DND-41 (cell line): Measurements from ENCODE around the gene TOR1A.
"Not testable (repeated sequence)": the region's sequence is repeated elsewhere in the genome, so short reads cannot be mapped to it uniquely, and the experiment has no call there.

Experiments
- ATAC-seq: fragments of 200-7000 bp; cut with Tn5 transposase; 3 replicates; pipeline ENCODE4 v1.9.1; 2021; ENCODE audit warnings: low read depth; ENCODE audit not compliant: insufficient read depth
- DNase-seq: peaks from one replicate; pipeline ENCODE4 v3.0.0-alpha.2; 2020
- H2AFZ ChIP-seq: 2 replicates; pipeline ENCODE4 v1.6.0; 2012; ENCODE audit warnings: low read depth, low read length
- H3K27ac ChIP-seq: 2 replicates; pipeline ENCODE4 v1.5.1; 2012; ENCODE audit warnings: low read length, inconsistent platforms
- H3K27me3 ChIP-seq: fragments of 200-600 bp; sonication (generic); 2 replicates; pipeline ENCODE4 v1.6.0; 2012; ENCODE audit warnings: low read length, mild to moderate bottlenecking, inconsistent platforms; ENCODE audit not compliant: insufficient read depth, poor library complexity
- H3K36me3 ChIP-seq: 2 replicates; pipeline ENCODE4 v1.5.1; 2012; ENCODE audit warnings: low read length, inconsistent platforms; ENCODE audit not compliant: insufficient read depth
- H3K4me1 ChIP-seq: 2 replicates; pipeline ENCODE4 v1.5.1; 2012; ENCODE audit warnings: mild to moderate bottlenecking, low read length; ENCODE audit not compliant: insufficient read depth
- H3K4me2 ChIP-seq: 2 replicates; pipeline ENCODE4 v1.6.0; 2012; ENCODE audit warnings: mild to moderate bottlenecking, moderate library complexity, low read length, inconsistent platforms; ENCODE audit not compliant: insufficient read depth
- H3K4me3 ChIP-seq, 2 experiments: fragments of 200-600 bp in 1 of 2; shearing (Covaris generic) in 1 of 2; 2 replicates each; pipeline ENCODE4 v1.5.1; 2012 to 2016; ENCODE audit warnings: inconsistent platforms in 2 of 2, low read length in 2 of 2, mild to moderate bottlenecking in 2 of 2, low read depth in 1 of 2, moderate library complexity in 1 of 2
- H3K79me2 ChIP-seq: 2 replicates; pipeline ENCODE4 v1.6.0; 2012; ENCODE audit warnings: low read length, inconsistent platforms; ENCODE audit not compliant: insufficient read depth
- H3K9ac ChIP-seq: 2 replicates; pipeline ENCODE4 v1.6.0; 2012; ENCODE audit warnings: low read depth, mild to moderate bottlenecking, inconsistent platforms, low read length, moderate library complexity
- H3K9me3 ChIP-seq: 2 replicates; pipeline ENCODE4 v1.5.1; 2012; ENCODE audit warnings: low read length, moderate library complexity, mild to moderate bottlenecking, inconsistent platforms; ENCODE audit not compliant: insufficient read depth, severe bottlenecking
- H4K20me1 ChIP-seq: 2 replicates; pipeline ENCODE4 v1.6.0; 2012; ENCODE audit warnings: low read length; ENCODE audit not compliant: insufficient read depth
- CTCF ChIP-seq: IDR thresholded peaks from 2 replicates; pipeline ENCODE4 v1.5.1; 2012; ENCODE audit warnings: borderline replicate concordance, low read length, moderate library complexity, mild to moderate bottlenecking; ENCODE audit not compliant: poor library complexity, severe bottlenecking; ENCODE audit errors: extremely low read depth
- EZH2 ChIP-seq: IDR thresholded peaks from 3 replicates; pipeline ENCODE4 v1.6.1; 2012; ENCODE audit warnings: borderline replicate concordance, low read depth, mild to moderate bottlenecking, moderate library complexity, low read length, inconsistent platforms; ENCODE audit not compliant: severe bottlenecking

TOR1A gene

GRCh38 chr9:129776566-129776937 lies 47.4 kb downstream of the TOR1A start:
- Histone ChIP-seq H3K36me3 (no peaks in the 10 kb centered on the region), H3K4me2 (no peak overlapping the region), H3K27ac (no peak overlapping the region), H3K4me3 (no peak overlapping the region), H4K20me1 (no peaks in the 10 kb centered on the region; the same call in 1 of the 2 replicates), H3K4me1 (peaks cover 9% of the 10 kb centered on the region), H3K79me2 (no peaks in the 10 kb centered on the region), H2AFZ (no peak overlapping the region), H3K27me3 (peaks cover 7% of the 10 kb centered on the region), H3K9ac (no peak overlapping the region), H3K9me3 (no peaks in the 10 kb centered on the region)
- TF ChIP-seq EZH2: no peak
- no peak for TF ChIP-seq CTCF
- DNase-seq (no peak), ATAC-seq (no peak)

GRCh38 chr9:129776096-129776495 lies 47.8 kb downstream of the TOR1A start:
- not testable (repeated sequence) for H3K27me3 ChIP-seq, H3K36me3 ChIP-seq, H3K4me3 ChIP-seq, H3K4me2 ChIP-seq, H3K9me3 ChIP-seq, ATAC-seq, H3K27ac ChIP-seq, H2AFZ ChIP-seq, H4K20me1 ChIP-seq, H3K9ac ChIP-seq, H3K4me1 ChIP-seq, DNase-seq, H3K79me2 ChIP-seq

- Histone ChIP-seq H3K27me3 (peaks cover 7% of the 10 kb centered on the region), H3K36me3 (no peaks in the 10 kb centered on the region), H3K79me2 (no peaks in the 10 kb centered on the region), H3K27ac (no peak overlapping the region), H3K4me2 (no peak overlapping the region), H3K4me1 (peaks cover 9% of the 10 kb centered on the region), H3K4me3 (no peak overlapping the region), H3K9ac (no peak overlapping the region), H4K20me1 (no peaks in the 10 kb centered on the region; the same call in 1 of the 2 replicates), H2AFZ (no peak overlapping the region), H3K9me3 (no peaks in the 10 kb centered on the region)
- no peak for TF ChIP-seq CTCF
- no peak for TF ChIP-seq EZH2
- no peak for DNase-seq
- no peak for ATAC-seq
These were observed 48.5 kb downstream of the TOR1A start for GRCh38 chr9:129775448-129775798.

- H3K9ac ChIP-seq: no peak overlapping the region
- DNase-seq (no peak), ATAC-seq (no peak)
- no peaks in the 10 kb centered on the region for H3K36me3 ChIP-seq
- no peaks in the 10 kb centered on the region; the same call in 1 of the 2 replicates for H4K20me1 ChIP-seq
- no peak overlapping the region for H3K27ac ChIP-seq
- H3K9me3 ChIP-seq: no peaks in the 10 kb centered on the region
- H3K79me2 ChIP-seq: no peaks in the 10 kb centered on the region
- no peak for TF ChIP-seq EZH2
- no peak for TF ChIP-seq CTCF
- no peak overlapping the region for H3K4me3 ChIP-seq
- no peak overlapping the region for H2AFZ ChIP-seq
- peaks cover 9% of the 10 kb centered on the region for H3K4me1 ChIP-seq
- H3K27me3 ChIP-seq: peaks cover 4% of the 10 kb centered on the region
- H3K4me2 ChIP-seq: no peak overlapping the region
These were observed 49.0 kb downstream of the TOR1A start for GRCh38 chr9:129774791-129775447.
